ENCODE data around the gene ABHD17B. TPM values are rescaled to one million over a fixed set of nuclear protein-coding genes. Genes with fewer than 3 reads are reported as not detected.

ABHD17B gene
- total RNA-seq, 8 experiments from 2014 or later = 8.2 to 34.0 (median 21.1) TPM

GRCh38 chr9:71819115-71819739 is 91.8 kb downstream of the ABHD17B start:
- H3K27ac ChIP-seq = no peak overlapping the region
- no peak overlapping the region for H3K4me3 ChIP-seq
- no peaks in the 10 kb centered on the region for H3K4me1 ChIP-seq (replicated peaks in 1 of 2)
- WGBS, 10 experiments = 0 to 83% (median 68%) methylated on average over 1 to 6 of the region's 8 CpGs
- in situ Hi-C loops (cut with MboI; ENCODE audit: low pct_unique_long_range_greater_than_20kb in 2 of 9, low sequenced_read_pairs in 9 of 9, unreplicated experiment in 9 of 9) = loop anchor here in 3 of 9 experiments (25.0 kb wide), 2 partner anchors 168 to 193 kb away; no protein-coding TSS in a partner anchor
- ATAC-seq (replicated peaks in 6 of 8) = no peak

- no peak overlapping the region for H3K4me3 ChIP-seq
- H3K4me1 ChIP-seq (replicated peaks in 1 of 2) = no peaks in the 10 kb centered on the region
- 52 to 92% (median 79%) methylated on average over 4 to 9 of the region's 9 CpGs for WGBS, 10 experiments
- no peak overlapping the region for H3K27ac ChIP-seq
- in situ Hi-C loops (cut with MboI; ENCODE audit: low pct_unique_long_range_greater_than_20kb in 2 of 9, low sequenced_read_pairs in 9 of 9, unreplicated experiment in 9 of 9) = loop anchor here in 3 of 9 experiments (25.0 kb wide), 2 partner anchors 170 to 195 kb away; no protein-coding TSS in a partner anchor
- ATAC-seq (replicated peaks in 6 of 8) = no peak
These were observed 94.0 kb downstream of the ABHD17B start for GRCh38 chr9:71816916-71817451.

Other genes starting within 250 kb of the ABHD17B start
- 100 to 1,000 TPM in 2 of 8 experiments, 10 to 100 TPM in 6; 31.1 to 188 (median 52.2) TPM for gene CEMIP2, start 142.7 kb downstream of the ABHD17B start, total RNA-seq
- 10 to 100 TPM; 11.2 to 24.9 (median 15.6) TPM for gene C9orf85, start 446 bp upstream of the ABHD17B start, total RNA-seq
- gene C9orf57, start 149.4 kb upstream of the ABHD17B start, total RNA-seq = under 1 TPM in 1 of 8 experiments, not detected in 7; 0.24 TPM
- 10 to 100 TPM in 1 of 8 experiments, 1 to 10 TPM in 1, under 1 TPM in 6; 0.08 to 10.9 (median 0.14) TPM for gene GDA, start 238.2 kb upstream of the ABHD17B start, total RNA-seq

Data from motor neuron (in vitro differentiated cells).